ENCODE data around the gene PPP1R9B. TPM values are rescaled to one million over a fixed set of nuclear protein-coding genes. Genes with fewer than 3 reads are reported as not detected.
A peak's percentile ranks its signal among the peaks of the same experiment; 100 is the strongest.

Gene PPP1R9B
- total RNA-seq, 4 donors from 2014 or later = 28.4 to 54.9 (median 36.9) TPM

GRCh38 chr17:50196826-50197225 lies 46.3 kb upstream of the PPP1R9B start:
- Histone ChIP-seq H3K36me3 (peaks cover 5 to 62% (median 8%) of the 10 kb centered on the region in 3 donors), H3K27ac (peak overlapping the region; percentile 17 to 95 (median 71)), H3K4me3 (no peak overlapping the region), H3K27me3 (peaks cover 0 to 10% of the 10 kb centered on the region in 2 donors), H3K9me3 (no peaks in the 10 kb centered on the region), H3K4me1 (peaks cover 0 to 59% (median 20%) of the 10 kb centered on the region in 4 donors)
- DNase-seq (ENCODE audit: low spot score in 2 of 2) = no peak
- TF ChIP-seq EP300 (IDR thresholded peaks at IDR 0.05) = peak in 1 of 2 donors; percentile 17
- no peak for TF ChIP-seq CTCF (IDR thresholded peaks at IDR 0.05)
- no peak for TF ChIP-seq POLR2A (IDR thresholded peaks at IDR 0.05)
- WGBS, 2 donors = 39 to 57% methylated on average over 6 of the region's 6 CpGs

- TF ChIP-seq EP300 (IDR thresholded peaks at IDR 0.05) = no peak
- no peak for TF ChIP-seq POLR2A (IDR thresholded peaks at IDR 0.05)
- TF ChIP-seq CTCF (IDR thresholded peaks at IDR 0.05) = no peak
- Histone ChIP-seq H3K36me3 (peaks cover 5 to 70% (median 8%) of the 10 kb centered on the region in 3 donors), H3K9me3 (no peaks in the 10 kb centered on the region), H3K27me3 (peaks cover 0 to 4% of the 10 kb centered on the region in 2 donors), H3K27ac (peak overlapping the region; percentile 34 to 95 (median 71)), H3K4me3 (no peak overlapping the region), H3K4me1 (peaks cover 0 to 56% (median 20%) of the 10 kb centered on the region in 4 donors)
- 44 to 51% methylated on average over 4 to 5 of the region's 5 CpGs for WGBS, 2 donors
- no peak for DNase-seq (ENCODE audit: low spot score in 2 of 2)
Observed at GRCh38 chr17:50196036-50196435, 45.6 kb upstream of the PPP1R9B start.

GRCh38 chr17:50194934-50195865 lies 44.7 kb upstream of the PPP1R9B start:
- 64 to 67% methylated on average over 16 to 17 of the region's 17 CpGs for WGBS, 2 donors
- no peak overlapping the region for H3K4me3 ChIP-seq

GRCh38 chr17:50194140-50194933 lies 43.9 kb upstream of the PPP1R9B start:
- Histone ChIP-seq H3K27me3 (no peaks in the 10 kb centered on the region), H3K9me3 (no peaks in the 10 kb centered on the region), H3K4me1 (peaks cover 0 to 54% (median 13%) of the 10 kb centered on the region in 4 donors), H3K36me3 (peaks cover 5 to 87% (median 8%) of the 10 kb centered on the region in 3 donors), H3K4me3 (no peak overlapping the region), H3K27ac (peak overlapping the region in 3 of 4 donors; percentile 50 to 90 (median 59))
- TF ChIP-seq CTCF (IDR thresholded peaks at IDR 0.05) (no peak), POLR2A (IDR thresholded peaks at IDR 0.05) (no peak), EP300 (IDR thresholded peaks at IDR 0.05) (no peak)
- DNase-seq (ENCODE audit: low spot score in 2 of 2) = no peak
- 64 to 70% methylated on average over 20 to 21 of the region's 25 CpGs for WGBS, 2 donors

More at GRCh38 chr17:50194934-50195865, 44.7 kb upstream of the PPP1R9B start:
- DNase-seq (ENCODE audit: low spot score in 2 of 2) = no peak
- H3K27ac ChIP-seq = peak overlapping the region in 3 of 4 donors; percentile 52 to 95 (median 90)
- TF ChIP-seq CTCF (IDR thresholded peaks at IDR 0.05) (peak in 1 of 5 experiments; percentile 14), POLR2A (IDR thresholded peaks at IDR 0.05) (no peak), EP300 (IDR thresholded peaks at IDR 0.05) (no peak)
- H3K4me1 ChIP-seq = peaks cover 0 to 55% (median 18%) of the 10 kb centered on the region in 4 donors
- peaks cover 5 to 78% (median 8%) of the 10 kb centered on the region in 3 donors for H3K36me3 ChIP-seq
- no peaks in the 10 kb centered on the region for H3K9me3 ChIP-seq
- H3K27me3 ChIP-seq = peaks cover 0 to 4% of the 10 kb centered on the region in 2 donors

Measured in tibial nerve (tissue), 4 donors.